ENCODE measurements around the gene UGGT1. TPM values are rescaled to one million over a fixed set of nuclear protein-coding genes. Genes with fewer than 3 reads are reported as not detected.

UGGT1 gene
- total RNA-seq, 6 donors from 2014 or later, result 34.1 to 103 (median 43.1) TPM

- no peaks in the 10 kb centered on the region for H3K9me3 ChIP-seq
- 0 to 2% methylated on average over 9 of the region's 9 CpGs for WGBS, 2 donors
- peaks cover 0 to 8% (median 0%) of the 10 kb centered on the region in 4 donors for H3K36me3 ChIP-seq
- peak in 1 of 2 donors; percentile 3 for ATAC-seq (ENCODE audit: low FRiP score in 2 of 2)
- TF ChIP-seq POLR2A (IDR thresholded peaks at IDR 0.05) (no peak), CTCF (IDR thresholded peaks at IDR 0.05) (no peak), EP300 (IDR thresholded peaks at IDR 0.05) (no peak), POLR2AphosphoS5 (IDR thresholded peaks at IDR 0.05) (no peak)
- H3K4me1 ChIP-seq, result peaks cover 6 to 30% (median 21%) of the 10 kb centered on the region in 4 donors
- no peaks in the 10 kb centered on the region for H3K27me3 ChIP-seq
- peak overlapping the region; percentile 80 to 99 (median 96) for H3K4me3 ChIP-seq
- DNase-seq, result no peak
- peak overlapping the region; percentile 84 to 87 (median 84) for H3K27ac ChIP-seq
These were observed 703 bp downstream of the UGGT1 start for GRCh38 chr2:128091726-128092080.

- WGBS, 2 donors, result 70 to 90% methylated on average over 3 of the region's 3 CpGs
- Histone ChIP-seq H3K27ac (no peak overlapping the region), H3K9me3 (no peaks in the 10 kb centered on the region), H3K27me3 (no peaks in the 10 kb centered on the region), H3K36me3 (peaks cover 0 to 11% (median under 1%) of the 10 kb centered on the region in 4 donors), H3K4me1 (peaks cover 6 to 30% (median 21%) of the 10 kb centered on the region in 4 donors), H3K4me3 (no peak overlapping the region)
- no peak for TF ChIP-seq EP300 (IDR thresholded peaks at IDR 0.05)
- TF ChIP-seq POLR2AphosphoS5 (IDR thresholded peaks at IDR 0.05), result no peak
- no peak for TF ChIP-seq POLR2A (IDR thresholded peaks at IDR 0.05)
- TF ChIP-seq CTCF (IDR thresholded peaks at IDR 0.05), result no peak
- no peak for ATAC-seq (ENCODE audit: low FRiP score in 2 of 2)
- DNase-seq, result no peak
These were observed 1.7 kb downstream of the UGGT1 start for GRCh38 chr2:128092656-128093055.

- TF ChIP-seq POLR2A (IDR thresholded peaks at IDR 0.05), result no peak
- TF ChIP-seq EP300 (IDR thresholded peaks at IDR 0.05), result no peak
- no peak for TF ChIP-seq CTCF (IDR thresholded peaks at IDR 0.05)
- no peak for TF ChIP-seq POLR2AphosphoS5 (IDR thresholded peaks at IDR 0.05)
- WGBS, 2 donors, result 78 to 80% methylated on average over 5 of the region's 5 CpGs
These were observed 2.8 kb downstream of the UGGT1 start for GRCh38 chr2:128093762-128094161.

GRCh38 chr2:128095201-128095600, 4.2 kb downstream of the UGGT1 start:
- WGBS, 2 donors, result 44 to 48% methylated on average over 3 of the region's 3 CpGs
- H3K4me1 ChIP-seq, result peaks cover 6 to 29% (median 19%) of the 10 kb centered on the region in 4 donors
- ATAC-seq (ENCODE audit: low FRiP score in 2 of 2), result no peak

More at GRCh38 chr2:128093762-128094161, 2.8 kb downstream of the UGGT1 start:
- Histone ChIP-seq H3K4me1 (peaks cover 6 to 30% (median 21%) of the 10 kb centered on the region in 4 donors), H3K9me3 (no peaks in the 10 kb centered on the region), H3K27me3 (no peaks in the 10 kb centered on the region), H3K36me3 (peaks cover 0 to 21% (median 8%) of the 10 kb centered on the region in 4 donors), H3K27ac (no peak overlapping the region), H3K4me3 (no peak overlapping the region)
- DNase-seq, result no peak
- no peak for ATAC-seq (ENCODE audit: low FRiP score in 2 of 2)

More at GRCh38 chr2:128095201-128095600, 4.2 kb downstream of the UGGT1 start:
- peaks cover 0 to 33% (median 15%) of the 10 kb centered on the region in 4 donors for H3K36me3 ChIP-seq
- H3K9me3 ChIP-seq, result no peaks in the 10 kb centered on the region
- no peaks in the 10 kb centered on the region for H3K27me3 ChIP-seq
- DNase-seq, result no peak
- TF ChIP-seq CTCF (IDR thresholded peaks at IDR 0.05) (no peak), POLR2AphosphoS5 (IDR thresholded peaks at IDR 0.05) (no peak), POLR2A (IDR thresholded peaks at IDR 0.05) (no peak), EP300 (IDR thresholded peaks at IDR 0.05) (no peak)
- H3K4me3 ChIP-seq, result no peak overlapping the region
- H3K27ac ChIP-seq, result no peak overlapping the region
